GM18867 (cell line): ENCODE results near the gene ST3GAL2.
"Not testable (repeated sequence)": the region's sequence is repeated elsewhere in the genome, so short reads cannot be mapped to it uniquely, and the experiment has no call there.

ENCODE experiments used
- ATAC-seq: cut with Tn5 transposase; IDR thresholded peaks from one replicate; pipeline ENCODE4 v1.9.1; 2021; ENCODE audit warnings: mild to moderate bottlenecking, moderate library complexity; ENCODE audit not compliant: unreplicated experiment

The ST3GAL2 gene

DNA sequence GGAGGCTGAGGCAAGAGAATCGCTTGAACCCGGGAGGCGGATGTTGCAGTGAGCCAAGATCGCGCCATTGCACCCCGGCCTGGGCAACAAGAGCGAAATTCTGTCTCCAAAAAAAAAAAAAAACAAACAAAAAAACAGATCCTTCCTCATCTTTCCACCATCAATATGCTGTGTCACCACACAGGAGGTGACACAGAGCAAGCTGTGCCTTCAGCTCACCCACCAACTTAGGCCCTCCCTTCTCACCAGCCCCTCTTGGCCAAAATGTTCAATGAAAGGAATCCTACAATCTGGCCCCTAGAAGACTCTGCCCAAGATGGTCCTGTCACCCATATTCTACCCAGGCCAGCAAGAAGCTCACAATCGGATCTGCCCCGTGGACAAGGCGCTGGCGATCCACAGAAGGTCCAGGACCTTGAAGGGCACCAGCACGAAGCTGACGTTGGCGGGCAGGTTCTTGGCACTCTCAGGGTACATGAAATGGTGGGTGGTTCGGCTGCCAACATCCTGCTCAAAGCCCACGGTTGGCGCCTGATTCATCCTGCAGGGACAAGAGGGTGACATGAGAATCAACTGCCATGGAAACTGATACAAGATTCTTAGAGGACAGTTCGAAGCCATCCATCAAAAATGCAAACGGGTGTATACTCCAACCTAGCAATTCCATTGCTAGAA is 50.8 kb downstream of the ST3GAL2 start:
- ATAC-seq: no peak

DNA sequence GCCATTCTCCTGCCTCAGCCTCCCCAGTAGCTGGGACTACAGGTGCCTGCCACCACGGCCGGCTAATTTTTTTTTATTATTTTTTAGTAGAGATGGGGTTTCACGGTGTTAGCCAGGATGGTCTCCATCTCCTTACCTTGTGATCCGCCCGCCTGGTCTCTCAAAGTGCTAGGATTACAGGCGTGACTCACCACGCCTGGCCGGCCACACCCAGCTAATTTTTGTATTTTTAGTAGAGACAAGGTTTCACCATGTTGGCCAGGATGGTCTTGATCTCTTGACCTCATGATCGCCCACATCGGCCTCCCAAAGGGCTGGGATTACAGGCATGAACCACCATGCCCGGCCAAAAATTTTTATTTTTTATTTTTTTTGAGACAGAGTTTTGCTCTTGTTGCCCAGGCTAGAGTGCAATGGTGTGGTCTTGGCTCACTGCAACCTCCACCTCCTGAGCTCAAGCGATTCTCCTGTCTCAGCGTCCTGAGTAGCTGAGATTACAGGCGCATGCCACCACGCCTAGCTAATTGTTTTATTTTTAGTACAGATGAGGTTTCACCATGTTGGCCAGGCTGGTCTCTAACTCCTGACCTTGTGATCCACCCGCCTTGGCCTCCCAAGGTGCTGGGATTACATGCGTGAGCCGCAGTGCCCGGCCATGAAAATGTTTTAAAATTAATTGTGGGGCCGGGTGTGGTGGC is 52.5 kb downstream of the ST3GAL2 start:
- ATAC-seq: not testable (repeated sequence)

DNA sequence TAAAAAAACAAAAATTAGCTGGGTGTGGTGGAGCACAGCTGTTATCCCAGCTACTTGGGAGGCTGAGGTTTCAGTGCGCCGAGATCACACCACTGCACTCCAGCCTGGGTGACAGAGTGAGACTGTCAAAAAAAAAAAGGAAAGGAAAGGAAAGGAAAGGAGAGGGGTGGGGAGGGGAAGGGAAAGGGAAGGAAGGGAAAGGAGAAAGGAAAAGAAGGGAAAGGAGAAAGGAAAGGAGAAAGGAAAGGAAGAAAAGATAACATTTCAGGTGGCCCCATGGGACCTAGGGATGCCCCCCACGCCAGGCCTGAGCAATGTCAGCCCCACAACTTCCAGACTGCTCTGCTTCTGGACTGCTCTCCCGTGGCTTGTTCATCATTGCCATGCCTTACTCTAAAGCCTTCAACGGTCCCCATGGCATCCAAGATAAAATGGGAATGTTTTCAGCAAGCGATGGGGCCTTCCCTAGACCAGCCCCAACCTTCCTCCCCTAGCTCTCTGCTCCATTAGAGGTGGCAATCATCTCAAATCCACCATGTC is 55.4 kb downstream of the ST3GAL2 start:
- no peak for ATAC-seq

DNA sequence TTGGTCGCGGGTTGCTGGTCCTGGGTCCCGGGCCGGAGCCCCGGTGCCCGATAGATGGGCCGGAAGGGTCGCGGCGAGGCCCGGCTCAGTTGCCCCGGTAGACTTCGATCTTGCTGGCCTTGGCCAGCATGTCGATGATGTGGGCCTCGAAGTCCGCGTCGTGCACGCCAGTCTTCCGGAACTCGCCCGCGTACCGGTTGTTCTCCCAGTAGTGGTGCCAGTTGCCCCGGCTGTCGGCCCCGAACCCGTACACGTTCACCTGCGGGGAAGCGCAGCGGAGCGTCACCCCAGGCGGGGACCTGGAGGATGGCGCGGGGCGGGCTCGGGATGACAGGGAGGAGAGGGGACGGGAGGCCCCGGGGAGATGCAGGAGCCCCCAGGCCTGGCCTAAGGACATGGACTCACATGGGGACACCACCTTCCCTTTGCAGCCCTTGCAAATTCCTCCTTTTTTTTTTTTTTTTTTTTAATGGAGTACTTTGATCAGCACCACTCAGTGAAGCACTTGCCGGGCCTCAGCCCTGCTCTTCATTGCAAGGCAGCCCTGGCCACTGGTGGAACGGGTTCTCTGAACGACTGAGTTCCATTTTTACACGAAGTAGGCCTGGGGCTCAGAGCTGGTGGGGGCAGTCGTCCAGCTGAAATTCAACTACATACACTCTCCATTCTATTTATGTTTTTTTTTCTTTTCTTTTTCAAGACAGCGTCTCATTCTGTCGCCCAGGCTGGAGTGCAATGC is 57.1 kb downstream of the ST3GAL2 start:
- ATAC-seq: no peak

DNA sequence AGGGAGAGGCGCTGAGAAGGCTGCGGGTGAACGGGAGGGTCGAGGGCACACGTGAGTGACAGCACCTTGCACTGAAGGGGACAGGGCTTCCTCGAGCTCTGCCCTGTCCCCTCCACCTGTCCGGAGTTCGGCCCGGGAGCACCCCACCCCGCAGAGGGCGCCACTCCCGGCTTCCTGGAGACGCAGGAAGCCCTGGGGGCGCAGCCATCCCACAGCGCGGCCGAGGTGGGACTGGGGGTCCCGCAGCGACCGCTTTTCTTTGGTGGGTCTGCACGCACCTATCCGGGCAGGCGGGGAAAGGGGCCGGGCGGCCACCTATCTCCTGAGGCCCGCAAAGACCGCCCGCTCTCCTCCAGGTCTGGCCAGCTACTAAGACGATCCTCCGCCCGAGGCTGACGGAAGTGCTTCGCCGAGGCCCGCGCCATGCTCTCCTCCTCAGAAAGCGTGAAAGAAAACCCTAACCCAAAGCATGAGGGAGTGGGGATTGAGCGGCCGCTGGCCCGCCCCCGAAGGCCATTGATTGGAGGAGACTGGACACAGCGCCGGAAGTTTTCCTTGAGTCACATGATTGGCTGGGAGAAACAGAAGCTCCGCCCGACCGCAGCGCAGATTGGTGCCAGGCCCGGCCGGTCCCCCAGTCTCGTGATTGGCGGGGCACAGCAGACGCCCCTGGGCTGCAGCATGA is 57.8 kb downstream of the ST3GAL2 start:
- ATAC-seq: peak; percentile 89

DNA sequence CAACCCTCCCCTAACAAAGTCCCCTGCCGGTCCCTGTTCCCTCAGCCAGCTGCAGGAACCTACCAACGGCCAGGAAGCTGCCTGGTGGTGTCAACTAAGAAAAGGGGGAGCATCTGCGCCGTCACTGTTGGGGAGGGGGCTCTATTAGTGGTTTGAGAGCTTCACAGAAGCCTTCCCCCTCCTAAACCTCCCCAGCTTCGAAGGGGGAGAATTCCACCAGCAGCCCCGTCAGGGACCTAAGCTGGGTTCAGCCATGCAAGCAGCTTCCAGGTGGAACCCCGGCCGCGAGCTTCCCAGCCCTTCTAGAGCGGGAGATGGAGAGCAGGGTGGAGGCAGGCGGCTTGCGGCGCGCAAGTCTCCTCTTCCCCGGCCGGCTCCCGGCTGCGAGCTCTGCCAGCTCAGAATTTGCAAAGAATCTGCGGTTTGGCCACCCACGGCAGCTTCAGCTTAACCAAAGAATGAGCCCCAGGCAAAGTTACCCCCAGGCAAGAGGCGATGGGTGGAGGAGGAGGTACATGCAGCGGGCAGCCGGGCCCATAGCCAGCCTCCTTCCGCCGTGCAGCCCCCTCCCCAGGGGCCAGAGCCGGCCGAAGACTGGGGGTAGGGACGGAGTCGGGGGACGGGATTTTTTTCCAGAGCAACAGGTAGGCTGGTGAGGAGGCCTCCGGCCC is 58.5 kb downstream of the ST3GAL2 start:
- peak; percentile 13 for ATAC-seq

DNA sequence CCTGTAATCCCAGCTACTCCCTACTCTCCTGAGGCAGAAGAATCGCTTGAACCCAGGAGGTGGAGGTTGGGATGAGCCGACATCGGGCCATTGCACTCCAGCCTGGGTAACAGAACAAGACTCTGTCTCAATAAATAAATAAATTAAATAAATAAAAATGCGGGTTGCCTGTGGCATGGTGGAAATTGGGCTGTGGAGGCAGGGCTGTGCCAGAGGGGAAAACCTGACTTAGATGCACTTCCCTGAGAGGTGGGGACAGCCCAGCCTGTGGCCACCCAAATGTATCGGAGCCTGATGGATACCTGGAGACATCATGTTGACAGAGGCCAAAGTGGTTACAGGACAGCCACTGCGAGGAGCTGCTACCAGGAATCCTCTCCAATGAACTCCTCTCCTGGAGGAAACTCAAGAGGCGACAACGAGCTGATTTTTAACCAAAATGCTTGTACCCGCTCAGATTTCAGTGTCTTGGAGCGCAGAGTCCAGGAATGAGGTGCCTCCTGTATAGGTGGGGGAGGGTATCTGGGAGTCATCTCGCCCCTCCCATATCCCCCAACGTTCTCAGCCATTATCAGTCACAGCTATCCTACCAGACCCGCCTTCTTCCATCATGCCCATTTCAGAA is 59.9 kb downstream of the ST3GAL2 start:
- ATAC-seq: no peak

DNA sequence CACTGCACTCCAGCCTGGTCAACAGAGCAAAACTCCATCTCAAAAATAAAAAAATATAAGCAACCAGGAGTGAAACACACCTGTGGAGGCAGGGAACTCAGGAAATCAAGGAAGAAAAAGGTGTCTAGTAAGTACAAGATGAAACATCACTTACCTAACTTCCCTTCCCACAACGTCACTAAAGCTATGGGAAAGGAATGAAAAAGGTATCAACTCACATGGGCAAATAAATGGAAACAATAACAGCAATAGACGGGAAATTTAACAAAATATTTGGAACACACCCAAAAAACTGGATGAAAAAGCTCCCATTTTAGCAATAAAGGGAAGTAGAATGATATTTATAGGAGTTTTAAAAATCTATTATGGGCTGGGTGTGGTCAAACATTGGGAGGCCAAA is 61.1 kb downstream of the ST3GAL2 start:
- no peak for ATAC-seq

DNA sequence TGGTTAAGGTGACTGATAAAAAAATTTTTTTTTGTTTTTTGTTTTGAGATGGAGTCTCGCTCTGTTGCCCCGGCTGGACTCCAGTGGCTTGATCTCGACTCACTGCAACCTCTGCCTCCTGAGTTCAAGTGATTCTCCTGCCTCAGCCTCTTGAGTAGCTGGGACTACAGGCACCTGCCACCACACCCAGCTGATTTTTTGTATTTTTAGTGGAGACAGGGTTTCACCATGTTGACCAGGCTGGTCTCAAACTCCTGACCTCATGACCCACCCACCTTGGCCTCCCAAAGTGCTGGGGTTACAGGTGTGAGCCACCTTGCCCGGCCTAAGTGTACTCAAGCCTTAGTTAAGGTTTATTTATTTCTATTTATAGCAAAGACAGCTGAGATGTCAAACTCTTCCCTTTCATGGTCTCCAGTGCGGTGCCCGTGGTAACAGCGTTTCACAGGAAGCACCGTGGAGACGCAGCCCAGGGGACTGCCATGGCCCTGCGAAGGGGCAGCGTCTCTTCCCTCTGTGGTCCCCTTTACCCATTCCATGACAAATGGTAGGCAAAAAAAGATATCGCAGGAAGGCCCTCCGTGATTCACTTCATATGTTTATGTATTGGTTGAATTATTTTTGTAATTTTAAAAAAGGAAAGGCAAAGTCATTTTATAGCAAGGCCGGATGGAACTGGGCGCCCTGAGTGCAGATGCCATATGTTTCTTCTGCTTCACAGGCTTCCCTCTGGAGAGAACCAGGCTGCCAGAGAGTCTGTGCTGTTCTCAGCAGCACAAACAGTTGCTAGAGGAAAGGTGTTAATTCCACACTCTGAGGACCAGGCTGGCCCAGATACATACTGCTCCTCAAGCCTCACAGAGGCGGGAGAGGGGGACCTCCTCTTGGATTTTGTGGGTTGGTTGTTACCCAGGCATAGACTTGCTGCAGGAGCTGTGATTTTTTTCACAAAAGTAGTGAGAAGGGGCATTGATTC is 63.0 kb downstream of the ST3GAL2 start:
- no peak for ATAC-seq

DNA sequence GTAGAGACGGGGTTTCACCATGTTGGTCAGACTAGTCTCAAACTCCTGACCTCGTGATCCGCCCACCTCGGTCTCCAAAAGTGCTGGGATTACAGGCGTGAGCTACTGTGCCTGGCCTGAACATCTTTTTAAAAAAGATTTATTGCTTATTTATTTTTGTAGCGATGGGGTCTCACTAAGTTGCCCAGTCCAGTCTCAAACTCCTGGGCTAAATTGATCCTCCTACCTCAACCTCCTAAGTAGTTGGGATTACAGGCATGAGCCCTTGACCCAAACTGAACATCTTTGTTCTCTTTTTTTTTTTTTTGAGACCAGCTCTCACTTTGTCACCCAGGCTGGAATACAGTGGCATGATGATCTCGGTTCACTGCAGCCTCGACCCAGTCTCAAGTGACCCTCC is 64.7 kb downstream of the ST3GAL2 start:
- no peak for ATAC-seq

DNA sequence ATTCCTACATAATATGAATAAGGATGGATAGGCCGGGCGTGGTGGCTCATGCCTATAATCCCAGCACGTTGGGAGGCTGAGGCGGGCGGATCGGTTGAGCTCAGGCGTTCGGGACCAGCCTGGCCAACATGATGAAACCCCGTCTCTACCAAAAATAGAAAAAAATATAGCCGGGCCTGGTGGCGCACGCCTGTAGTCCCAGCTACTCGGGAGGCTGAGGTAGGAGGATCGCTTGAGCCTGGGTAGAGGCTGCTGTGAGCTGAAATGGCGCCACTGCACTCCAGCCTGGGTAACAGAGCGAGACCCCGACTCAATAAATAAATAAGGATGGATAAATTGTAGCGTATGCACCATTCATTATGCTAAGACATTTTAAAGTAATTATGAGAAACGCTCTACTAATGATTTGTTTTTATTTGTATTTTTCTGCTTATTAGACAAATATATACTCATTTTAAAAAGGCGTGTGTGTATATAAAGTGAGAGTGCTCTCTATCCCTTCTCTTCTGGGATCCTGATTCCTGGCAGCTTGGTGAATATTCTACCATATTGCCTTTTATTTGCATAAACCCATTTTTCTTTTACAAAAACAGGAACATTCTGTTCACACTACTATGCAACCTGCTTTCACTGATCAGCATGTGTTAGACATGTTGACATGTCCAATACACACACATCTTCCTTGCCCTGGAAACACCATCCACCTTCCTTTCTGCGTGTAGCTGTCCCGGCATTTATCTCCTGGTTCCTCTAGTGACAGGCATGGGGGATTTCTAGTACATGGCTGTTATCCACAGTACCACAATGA is 65.8 kb downstream of the ST3GAL2 start:
- ATAC-seq: no peak

DNA sequence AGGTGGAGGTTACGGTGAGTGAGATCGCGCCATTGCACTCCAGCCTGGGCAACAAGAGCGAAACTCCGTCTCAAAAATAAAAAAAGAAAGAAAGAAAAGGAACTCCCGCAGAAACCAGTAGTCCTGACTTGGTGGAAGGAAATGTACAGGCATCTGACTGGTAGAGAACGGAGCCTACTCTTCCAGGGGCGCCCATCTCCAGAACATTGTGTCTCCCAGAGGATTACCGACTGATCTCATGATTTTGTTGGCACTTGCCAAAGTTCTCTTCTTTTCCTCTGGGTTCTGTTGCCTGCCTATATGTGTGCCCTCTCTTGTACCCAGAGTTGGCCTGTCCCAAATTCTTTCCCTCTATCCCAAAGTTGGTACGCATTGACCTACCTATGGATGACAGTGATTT is 68.0 kb downstream of the ST3GAL2 start:
- ATAC-seq: no peak

DNA sequence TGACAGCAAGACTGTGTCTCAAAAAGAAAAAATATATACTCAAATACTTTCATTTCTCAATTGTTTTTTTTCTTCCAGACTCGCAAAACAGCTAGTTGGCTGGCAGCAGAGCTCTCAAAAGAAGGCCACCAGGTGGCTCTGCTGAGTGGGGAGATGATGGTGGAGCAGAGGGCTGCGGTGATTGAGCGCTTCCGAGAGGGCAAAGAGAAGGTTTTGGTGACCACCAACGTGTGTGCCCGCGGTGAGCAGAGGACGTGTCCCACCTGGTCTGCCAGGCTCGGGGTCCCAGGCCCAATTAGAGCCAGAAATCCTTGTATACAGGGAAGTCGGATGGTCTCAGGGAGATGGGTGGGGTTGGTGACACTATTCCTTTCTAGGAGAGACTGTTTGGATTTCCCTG is 68.8 kb downstream of the ST3GAL2 start:
- ATAC-seq: not testable (repeated sequence)

DNA sequence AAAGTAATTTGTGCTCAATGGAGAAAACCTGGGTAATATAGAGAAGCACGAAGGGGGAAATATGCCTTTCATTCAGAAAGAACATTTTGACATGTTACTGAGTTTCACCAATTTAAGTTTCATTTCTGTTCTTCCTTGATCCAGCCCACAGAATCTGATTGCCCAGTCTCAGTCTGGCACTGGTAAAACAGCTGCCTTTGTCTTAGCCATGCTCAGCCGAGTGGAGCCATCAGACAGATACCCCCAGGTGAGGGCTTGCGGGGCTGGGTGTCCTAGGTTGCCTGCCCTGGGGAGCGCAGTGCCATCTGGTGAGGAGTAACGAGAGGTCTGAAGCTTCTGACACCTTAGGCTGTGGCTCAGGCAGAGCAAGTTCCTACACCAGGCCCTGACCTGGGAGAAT is 74.5 kb downstream of the ST3GAL2 start:
- no peak for ATAC-seq

DNA sequence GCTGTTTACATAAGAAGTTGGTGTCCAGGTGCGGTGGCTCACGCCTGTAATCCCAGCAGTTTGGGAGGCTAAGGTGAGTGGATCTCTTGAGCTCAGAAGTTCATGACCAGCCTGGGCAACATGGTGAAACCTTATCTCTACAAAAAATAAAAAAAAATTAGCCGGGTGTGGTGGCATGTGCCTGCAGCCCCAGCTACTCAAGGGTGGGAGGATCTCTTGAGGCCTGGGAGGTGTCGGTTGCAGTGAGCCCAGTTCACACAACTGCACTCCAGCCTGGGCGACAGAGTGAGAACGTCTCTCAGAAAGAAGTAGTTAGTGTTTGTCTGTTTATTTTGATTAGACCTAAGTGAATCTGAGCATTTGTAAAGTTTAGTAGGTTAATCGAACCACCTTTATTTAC is 79.3 kb downstream of the ST3GAL2 start:
- ATAC-seq: no peak

DNA sequence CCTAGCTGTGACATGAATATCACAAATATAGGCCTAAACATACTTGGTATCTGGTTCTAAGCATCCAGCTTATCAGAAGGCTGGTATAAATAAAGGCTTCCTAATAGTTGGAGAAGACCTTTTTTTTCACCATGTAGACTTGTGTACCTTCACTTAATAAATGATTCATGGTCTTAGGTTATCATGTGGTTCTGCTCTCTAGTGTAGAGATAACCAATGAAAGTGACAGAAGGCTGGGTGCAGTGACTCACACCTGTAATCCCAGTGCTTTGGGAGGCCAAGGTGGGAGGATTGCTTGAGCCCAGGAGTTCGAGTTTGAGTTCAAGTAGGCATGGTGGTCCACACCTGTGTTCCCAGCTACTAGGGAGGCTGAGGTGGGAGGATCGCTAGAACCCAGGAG is 89.1 kb downstream of the ST3GAL2 start:
- no peak for ATAC-seq

DNA sequence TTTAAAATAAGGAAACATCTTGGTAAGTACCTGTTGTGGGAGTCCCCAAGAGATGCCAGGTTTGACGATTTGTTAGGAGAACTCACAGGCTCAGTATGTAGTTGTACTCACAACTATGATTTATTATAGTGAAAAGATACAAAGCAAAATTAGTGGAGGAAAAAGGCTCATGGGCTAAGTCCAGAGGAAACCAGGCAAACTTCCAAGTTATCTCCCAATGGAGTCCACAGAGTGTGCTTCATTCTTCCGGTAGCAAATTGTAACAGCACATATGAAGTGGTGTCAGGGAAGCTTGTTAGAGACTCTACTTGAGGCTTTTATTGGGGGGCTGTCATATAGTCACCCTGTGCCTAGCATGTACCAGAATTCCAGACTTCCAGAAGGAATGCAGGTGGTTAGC is 89.9 kb downstream of the ST3GAL2 start:
- no peak for ATAC-seq

DNA sequence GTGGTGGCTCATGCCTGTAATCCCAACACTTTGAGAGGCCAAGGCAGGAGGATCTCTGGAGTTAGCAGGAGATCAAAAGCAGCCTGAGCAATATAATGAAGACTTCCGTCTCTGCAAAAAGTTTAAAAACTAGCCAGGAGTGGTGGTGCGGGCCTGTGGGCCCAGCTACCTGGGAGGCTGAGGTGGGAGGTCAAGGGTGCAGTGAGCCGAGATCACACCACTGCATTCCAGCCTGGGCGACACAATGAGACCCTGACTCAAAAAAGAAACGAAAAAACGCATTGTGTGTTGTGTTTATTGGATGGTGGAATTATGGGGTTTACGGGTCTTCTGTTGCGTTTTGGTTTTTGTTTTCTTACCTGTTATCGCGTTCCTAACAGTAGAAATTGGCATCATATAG is 93.1 kb downstream of the ST3GAL2 start:
- ATAC-seq: no peak
